GM20000 (cell line): Measurements from ENCODE around the gene IFI16.

Experiments used
- DNase-seq: peaks from one replicate; pipeline ENCODE4 v3.0.0; 2012; ENCODE audit warnings: low spot score
- TF ChIP-seq, protein P1 (sequence below): IDR thresholded peaks from 2 replicates; pipeline ENCODE4 v1.5.1; 2012; ENCODE audit warnings: mild to moderate bottlenecking, control low read depth; ENCODE audit errors: extremely low read depth, missing control alignments

Gene IFI16

DNA sequence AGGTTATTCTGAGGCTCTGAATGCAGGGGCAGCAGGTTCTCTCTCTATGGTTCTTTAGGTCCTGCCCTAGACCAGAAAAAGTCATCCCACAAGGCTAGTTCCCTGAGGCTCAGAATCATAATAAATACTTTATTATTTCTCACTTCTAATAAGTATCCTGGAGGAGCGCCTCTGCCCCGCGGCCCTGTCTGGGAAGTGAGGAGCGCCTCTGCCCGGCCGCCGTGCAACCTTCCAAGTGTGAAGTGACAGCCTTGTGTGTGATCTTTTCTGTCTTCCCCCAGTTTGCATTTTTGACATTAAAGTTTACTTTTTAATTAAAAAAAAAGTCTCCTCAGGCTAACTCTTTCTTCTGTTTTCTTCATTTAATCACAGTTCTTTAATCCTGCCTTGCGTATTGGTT lies 55.4 kb downstream of the IFI16 start:
- TF ChIP-seq, protein P1, sequence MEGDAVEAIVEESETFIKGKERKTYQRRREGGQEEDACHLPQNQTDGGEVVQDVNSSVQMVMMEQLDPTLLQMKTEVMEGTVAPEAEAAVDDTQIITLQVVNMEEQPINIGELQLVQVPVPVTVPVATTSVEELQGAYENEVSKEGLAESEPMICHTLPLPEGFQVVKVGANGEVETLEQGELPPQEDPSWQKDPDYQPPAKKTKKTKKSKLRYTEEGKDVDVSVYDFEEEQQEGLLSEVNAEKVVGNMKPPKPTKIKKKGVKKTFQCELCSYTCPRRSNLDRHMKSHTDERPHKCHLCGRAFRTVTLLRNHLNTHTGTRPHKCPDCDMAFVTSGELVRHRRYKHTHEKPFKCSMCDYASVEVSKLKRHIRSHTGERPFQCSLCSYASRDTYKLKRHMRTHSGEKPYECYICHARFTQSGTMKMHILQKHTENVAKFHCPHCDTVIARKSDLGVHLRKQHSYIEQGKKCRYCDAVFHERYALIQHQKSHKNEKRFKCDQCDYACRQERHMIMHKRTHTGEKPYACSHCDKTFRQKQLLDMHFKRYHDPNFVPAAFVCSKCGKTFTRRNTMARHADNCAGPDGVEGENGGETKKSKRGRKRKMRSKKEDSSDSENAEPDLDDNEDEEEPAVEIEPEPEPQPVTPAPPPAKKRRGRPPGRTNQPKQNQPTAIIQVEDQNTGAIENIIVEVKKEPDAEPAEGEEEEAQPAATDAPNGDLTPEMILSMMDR, result no peak
- no peak for DNase-seq

DNA sequence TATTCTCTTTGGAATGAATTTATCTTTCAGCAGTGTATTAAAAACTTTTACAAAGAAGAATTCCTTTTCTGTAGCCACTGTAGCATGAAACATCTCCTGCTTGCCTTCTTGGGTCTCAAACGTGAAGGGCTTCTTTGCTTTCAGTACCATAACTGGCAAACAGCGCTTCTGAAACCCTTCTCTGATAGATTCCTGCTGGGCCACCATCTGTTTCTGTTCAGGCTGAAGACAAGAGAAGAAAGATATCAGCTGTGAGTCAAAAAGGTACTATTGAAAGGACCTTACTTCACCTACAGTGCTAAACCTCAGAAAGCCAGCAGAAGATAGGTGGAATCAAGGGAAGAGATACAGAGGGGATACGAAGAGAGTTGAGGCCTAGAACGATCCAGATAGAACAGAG lies 56.4 kb downstream of the IFI16 start:
- no peak for DNase-seq
- TF ChIP-seq, protein P1, result no peak

DNA sequence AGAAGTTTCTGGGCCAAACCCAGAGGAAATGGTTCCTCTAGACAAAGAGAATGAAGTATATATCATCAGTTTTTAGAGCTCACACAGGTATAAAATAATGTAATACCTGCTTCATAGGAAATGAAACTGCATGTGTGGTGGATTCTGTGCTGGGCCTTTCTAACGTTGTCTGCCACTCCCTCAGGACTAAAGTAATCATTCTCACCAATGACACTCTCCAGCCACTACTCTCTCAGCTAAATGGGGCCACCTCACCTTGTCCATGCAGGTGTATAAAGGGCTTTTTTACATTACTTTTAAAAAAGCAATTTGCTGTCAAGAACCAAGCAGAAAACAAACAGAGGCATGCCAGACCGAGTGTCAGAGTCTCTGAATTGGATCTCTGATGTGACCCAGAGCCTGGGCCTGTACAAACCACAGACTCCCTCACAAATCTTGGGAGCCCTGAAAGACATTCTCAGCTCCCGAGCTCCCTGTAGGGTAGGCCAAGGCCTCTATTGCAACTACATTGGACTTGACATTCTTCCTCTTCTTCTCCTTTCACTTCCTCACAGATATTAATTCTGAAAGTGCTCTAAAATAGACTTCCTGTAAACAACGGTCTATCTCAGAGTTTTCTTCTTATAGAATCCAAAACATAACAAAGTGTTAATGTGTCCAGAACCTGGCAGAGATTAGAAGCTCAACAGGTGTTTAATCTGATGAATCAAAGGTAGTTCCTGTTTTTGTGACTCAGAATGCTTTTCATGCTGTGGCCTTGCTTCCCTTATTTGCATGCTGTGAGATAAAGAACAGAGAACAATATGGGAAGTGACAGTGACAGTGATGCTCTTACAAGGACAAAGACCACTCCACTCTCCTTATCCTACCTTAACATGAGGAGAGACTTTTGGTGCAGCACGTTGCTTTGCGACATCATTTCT lies 58.3 kb downstream of the IFI16 start:
- peak; percentile 46 for DNase-seq
- TF ChIP-seq, protein P1, result no peak

DNA sequence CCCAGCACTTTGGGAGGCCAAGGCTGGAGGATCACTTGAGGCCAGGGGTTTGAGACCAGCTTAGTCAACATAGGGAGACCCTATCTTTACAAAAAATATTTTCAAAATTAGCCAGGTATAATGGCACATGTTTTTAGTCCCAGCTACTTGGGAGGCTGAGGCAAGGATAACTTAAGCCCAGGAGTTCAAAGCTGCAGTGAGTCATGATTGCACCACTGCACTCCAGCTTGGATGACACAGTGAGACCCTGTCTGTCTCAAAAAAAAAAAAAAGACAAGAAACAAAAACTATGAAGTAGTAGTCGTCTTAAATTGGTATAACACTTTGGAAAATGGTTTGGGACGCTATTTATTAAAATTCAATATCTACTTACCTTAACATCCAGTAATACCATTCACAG lies 59.2 kb downstream of the IFI16 start:
- TF ChIP-seq, protein P1, result no peak
- DNase-seq, result no peak

DNA sequence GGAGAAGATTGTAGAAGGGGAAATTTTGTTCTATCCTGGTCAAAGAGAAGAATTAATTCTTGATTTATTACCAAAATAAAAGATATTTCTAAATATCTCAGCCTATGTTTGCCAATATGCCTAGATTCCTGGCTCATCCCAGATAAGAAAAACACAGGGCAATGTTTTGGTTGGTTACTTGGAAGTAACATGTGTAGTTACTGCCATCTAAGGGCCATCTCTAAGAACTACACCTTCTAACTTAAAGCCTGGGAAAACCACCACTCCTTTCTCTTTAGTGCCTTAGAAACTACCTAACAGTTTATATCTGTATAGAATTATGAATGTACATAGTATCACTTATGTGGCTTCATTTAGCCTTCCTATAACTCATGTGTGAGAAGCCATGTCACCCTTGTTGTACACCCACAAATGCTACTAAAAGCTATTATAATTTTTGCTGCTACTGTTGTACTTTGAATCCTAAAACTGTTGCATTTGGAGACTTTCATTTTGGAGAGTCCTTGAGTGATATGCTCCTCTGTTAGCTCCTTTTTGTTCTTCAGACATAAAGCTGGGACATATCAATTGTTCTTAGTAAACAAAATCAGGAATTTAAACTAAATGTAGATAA lies 62.4 kb downstream of the IFI16 start:
- TF ChIP-seq, protein P1, result peak; percentile 49
- peak; percentile 33 for DNase-seq

DNA sequence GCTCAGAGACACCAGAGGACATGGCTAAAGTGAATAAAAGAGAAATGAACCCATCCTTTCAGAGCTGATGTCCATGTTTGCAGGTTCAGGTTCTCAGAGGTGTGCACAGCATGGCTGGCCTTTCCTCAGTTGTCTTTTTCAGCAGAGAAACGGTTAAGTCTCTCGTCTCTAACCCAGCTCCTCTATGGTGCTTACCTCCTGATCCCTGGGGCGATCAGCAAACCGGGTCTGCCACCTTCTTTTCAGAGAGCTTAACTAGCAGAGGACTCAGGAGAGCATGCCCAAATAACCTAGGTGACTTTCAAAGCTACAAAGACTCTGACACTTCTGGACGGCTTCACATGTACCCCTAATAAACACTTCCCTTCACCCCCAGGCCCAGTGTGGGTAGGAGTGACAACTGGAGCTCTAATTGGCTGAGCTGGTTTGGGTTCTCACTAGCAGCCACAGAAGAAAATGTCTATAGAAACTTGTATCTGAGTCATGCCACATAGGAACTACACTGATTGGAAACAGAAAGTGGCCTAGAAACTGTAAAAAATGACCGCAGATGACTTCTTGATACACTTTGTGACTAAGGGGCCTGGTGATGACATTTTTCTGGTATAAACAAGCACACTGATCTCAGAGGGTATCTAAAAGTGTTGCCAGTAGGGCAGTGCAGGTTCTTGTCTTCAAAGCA lies 66.9 kb downstream of the IFI16 start, which contains the start of gene AIM2:
TSS of gene AIM2 (minus strand) at position 329 of the 682 bp plus-strand sequence. CDS start 3,267 bp downstream, outside the sequence.
- DNase-seq, result peak; percentile 65
- TF ChIP-seq, protein P1, result no peak
